Fibroblast of lung (primary cell): ENCODE data around the gene ZNF653.

Experiments used
- CTCF ChIP-seq, 2 donors: IDR thresholded peaks in 1 of 2; conservative IDR thresholded peaks in 1 of 2; 1 replicate in 1 of 2; 2 replicates in 1 of 2; pipeline ENCODE4 v1.5.1; 2011 to 2012; ENCODE audit warnings: low read length in 2 of 2, control low read depth in 1 of 2, inconsistent platforms in 1 of 2, low read depth in 1 of 2, mild to moderate bottlenecking in 1 of 2
- EZH2 ChIP-seq: IDR thresholded peaks from 2 replicates; pipeline ENCODE4 v1.5.1; 2012; ENCODE audit warnings: low read length, control low read depth, mild to moderate bottlenecking; ENCODE audit errors: missing control alignments

- TF ChIP-seq CTCF (conservative IDR thresholded peaks at IDR 0.05 in 1 of 2, IDR thresholded peaks at IDR 0.05 in 1 of 2; ENCODE audit: low read depth in 1 of 2, low read length in 2 of 2) (no peak), EZH2 (no peak)
Observed at GRCh38 chr19:11499220-11499726, 6.4 kb downstream of the ZNF653 start.
